GM18511 (cell line): Measurements from ENCODE around the gene NACC1.

Experiments used
- ATAC-seq: cut with Tn5 transposase; IDR thresholded peaks from one replicate; pipeline ENCODE4 v1.9.1; 2021; ENCODE audit warnings: mild to moderate bottlenecking, moderate library complexity; ENCODE audit not compliant: unreplicated experiment

The NACC1 gene

DNA sequence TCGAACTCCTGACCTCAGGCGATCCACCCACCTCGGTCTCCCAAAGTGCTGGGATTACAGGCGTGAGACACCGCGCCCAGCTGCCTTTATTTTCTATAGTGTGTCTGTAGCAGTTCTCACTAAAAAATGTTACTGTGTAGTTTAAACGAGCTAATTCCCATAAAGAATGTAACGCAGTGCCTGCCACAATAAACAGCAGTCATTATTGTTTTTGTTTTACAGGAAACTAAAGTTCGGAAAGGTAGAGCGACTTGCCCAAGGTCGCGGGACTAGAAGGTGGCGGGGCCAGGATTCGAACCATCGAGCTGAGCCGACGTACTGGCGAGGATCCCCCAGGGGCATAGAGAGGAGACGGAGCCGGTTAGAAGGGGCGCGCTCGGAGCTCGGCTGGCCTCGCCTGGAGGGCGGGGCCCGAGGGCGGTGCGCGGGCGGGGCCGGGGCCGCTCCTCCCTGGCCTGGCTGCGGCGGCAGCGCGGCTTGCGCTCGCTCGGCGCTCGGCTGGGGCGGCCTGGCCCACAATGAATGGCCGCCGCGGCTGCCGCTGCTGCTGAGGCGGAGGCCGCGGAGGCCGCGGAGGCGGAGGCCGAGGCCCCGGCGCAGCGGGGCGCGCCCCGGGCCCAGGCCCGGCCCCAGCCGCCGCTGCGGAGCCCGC lies at the start of gene NACC1:
NACC1 (plus strand) TSS at position 493 of the 652 bp plus-strand sequence. CDS start 16,944 bp downstream, outside the sequence.
- peak; percentile 61 for ATAC-seq

DNA sequence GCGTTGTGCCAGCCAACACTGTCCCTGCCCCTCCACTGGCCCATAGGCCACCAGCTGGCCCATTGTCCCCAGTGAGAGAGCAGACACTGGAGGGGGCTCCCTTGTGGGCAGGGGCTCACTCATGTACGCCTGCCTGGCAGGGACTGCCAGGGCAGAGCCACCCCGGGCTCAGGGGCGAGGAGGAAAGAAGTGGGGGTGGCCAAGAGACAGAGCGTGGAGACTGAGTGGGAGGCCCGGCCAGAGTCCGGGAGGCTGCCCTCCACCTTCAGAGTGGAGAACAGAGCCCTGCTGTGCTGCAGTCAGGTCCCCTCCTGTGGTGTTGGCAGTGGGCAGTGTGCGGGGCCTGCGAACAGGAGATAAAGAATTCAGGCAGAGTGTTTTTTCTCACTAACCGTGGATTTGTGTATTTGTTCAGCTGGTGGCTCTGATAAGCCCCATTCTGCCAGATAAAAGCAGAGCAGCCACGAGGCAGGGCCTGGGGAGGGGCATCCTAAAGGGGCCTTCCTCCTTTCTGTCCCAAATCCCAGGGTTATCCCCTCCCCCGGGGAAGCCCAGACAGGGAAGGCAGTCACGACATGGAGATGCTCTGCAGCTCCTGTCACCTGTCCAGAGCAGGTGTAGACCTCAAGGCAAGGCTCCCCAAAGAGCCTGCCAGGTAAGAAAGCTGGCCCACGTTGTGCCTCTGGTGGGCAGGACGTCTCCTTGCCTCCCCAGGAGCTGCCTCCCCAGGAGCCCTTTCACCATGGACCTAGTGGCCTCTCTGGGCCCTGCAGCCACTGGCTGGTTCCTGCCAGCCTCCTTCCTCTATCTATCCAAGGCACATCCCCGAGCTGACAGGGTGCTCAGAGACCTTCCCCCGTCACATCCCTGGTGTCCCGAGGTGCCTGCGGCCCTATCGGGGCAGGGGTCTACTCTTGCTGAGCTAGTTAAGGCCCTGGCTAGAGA lies 48.4 kb upstream of the NACC1 start:
- no peak for ATAC-seq

DNA sequence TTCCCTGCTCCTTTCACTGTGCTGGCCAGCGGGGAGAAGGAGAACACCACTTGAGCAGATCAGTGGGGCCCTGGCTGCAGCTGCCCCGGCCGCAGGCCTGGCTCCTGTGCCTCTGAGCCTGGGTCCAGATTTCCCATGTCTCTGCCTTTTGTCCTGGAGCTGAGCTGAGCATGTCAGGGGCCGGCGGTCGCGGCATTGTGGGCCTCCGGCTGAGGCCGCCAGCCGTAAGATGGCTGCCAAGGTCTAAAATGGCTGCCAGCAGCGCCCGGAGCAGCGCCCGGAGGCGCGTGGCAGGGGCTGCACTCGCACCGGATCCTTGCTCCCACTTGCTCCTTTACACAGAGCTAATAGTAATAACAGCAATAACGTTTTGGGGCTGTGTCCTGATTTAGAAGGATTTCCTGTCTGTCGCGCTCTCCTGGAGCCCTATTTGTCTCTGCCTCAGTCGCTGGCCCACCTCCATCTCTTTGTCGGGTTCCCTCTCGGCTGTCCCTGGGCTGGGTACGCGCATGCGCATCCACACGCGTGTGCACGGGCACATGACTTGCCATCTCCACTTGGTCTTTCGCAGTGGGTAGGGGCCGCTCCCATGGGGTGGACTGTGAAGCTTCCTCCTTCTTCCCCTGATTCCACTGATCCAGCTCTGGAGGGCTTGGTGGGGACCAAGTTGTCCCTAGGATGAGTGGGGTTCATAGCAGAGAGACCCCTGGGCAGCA lies 47.5 kb upstream of the NACC1 start:
- ATAC-seq = no peak

DNA sequence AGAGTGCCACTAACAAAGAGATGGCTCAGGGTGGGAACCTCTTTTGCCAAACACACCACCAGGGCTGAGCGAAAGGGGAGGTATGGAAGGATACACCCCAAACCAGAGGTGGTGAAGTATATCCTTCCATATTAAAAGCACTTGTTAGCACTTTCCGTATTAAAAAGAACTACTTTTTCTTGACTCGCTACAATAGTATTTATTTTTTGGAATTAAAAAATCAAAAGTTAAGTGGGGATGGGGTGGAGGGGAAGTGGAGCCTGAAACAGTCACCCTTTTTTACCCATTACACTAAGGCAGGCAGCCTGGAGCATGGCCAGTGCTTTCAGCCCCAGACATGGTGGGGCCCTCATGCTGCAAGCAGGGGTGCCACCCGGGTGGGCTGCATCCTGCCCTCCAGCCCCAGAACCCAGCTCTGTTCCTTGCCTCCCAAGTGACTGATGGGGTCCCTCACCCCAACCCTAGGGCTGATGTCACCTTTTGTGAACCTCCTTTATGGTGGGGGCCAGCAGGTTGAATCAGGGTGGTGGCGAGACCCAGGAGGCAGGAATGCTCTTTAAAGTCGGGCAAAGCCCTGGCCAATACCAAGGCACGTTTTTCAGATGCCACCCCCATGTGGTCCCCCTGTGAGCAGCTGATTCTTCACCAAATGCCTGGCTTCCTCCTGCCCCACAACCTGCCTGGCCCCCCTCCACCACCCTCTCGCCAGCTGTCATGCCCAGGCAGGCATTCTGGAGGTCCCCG lies 46.4 kb upstream of the NACC1 start:
- ATAC-seq = no peak

DNA sequence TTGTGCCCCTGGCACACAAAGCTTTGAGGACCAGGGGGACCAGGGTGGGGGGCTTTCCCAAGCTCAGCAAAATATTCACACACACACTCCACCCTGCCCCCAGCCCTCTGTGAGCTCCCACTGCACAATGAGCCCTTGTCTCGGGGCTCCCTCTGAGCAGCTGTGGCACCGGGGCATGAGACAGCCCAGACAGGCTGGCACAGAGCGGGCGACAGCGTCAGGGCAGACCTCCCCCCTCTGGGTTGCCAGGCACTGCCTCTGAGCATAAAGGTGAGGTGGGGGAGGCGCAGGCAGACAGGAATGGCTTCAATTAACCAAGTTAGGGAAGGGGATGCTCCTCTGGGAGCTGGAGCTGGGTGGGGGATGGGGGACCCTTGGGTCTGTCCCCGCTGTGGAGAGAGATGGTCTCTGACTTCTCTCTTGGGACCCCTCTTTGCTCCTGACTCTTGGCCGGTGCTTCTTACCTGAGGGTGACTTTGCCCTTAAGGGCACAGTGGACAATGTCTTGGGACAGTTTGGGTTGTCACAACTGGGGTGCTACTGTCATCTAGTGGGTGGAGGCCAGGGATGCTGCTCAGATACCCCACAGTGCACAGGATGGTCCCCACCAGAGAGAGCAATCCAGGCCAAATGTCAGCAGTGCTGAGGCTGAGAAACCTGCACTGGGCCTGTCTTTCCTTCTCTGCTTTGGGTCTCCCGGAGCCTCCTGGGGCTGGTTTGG lies 45.7 kb upstream of the NACC1 start:
- no peak for ATAC-seq

DNA sequence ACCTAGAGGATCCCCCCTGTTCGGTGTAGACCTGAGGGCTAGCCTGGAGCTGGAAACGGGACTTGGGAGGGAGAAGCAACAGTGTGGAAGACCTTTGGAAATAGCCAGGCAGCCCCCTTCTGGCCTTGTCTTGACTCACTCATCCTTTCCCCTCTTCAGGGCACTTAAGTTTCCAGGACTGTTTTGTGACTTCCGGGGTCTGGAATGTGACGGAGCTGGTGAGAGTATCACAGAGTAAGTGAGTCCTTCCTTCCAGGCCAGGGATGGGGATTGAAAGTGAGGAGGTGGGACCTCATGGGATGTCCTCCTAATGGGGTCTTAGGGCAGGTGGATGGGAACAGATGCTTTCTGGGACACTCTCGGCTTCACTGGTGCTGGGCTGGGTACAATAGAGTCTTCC lies 44.8 kb upstream of the NACC1 start:
- ATAC-seq = no peak

DNA sequence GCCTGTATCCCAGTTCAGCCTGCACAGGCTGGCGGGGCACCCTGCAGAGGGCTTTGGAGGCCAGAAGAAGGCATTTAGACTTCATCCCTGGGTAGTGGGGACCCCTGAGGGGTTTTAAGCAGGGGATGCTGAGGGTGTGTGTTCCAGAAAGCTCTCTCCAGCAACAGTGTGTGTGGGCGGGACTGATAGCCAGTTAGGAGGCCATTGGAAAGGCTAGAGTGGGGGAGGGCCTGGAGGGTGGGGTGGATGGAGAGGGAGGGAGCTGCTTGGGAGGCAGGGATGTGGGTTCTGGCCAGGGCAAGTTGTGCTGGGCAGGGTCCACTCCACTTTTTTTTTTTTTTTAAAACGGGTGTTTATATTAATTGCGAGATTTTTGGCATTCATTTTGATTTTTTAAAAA lies 43.7 kb upstream of the NACC1 start:
- ATAC-seq = no peak

DNA sequence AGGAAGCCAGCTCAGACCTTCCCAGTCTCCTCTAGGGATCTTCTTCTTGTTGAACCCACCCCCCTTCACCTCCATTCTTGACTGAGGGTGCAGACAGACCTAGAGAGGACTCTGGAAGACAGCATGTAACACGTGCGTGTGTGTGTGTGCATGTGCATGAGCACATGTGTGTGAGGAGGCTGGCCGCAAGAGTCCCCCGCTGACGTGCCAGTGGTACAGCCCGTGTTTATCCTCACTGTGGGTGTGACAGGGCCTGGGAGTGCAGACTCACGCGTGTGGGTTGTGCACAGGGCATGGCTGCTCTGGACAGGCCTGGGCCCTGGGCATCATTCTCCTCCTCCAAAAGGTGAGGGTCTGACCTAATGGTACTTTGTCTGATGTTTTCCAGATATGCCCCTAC lies 41.7 kb upstream of the NACC1 start:
- ATAC-seq = no peak

DNA sequence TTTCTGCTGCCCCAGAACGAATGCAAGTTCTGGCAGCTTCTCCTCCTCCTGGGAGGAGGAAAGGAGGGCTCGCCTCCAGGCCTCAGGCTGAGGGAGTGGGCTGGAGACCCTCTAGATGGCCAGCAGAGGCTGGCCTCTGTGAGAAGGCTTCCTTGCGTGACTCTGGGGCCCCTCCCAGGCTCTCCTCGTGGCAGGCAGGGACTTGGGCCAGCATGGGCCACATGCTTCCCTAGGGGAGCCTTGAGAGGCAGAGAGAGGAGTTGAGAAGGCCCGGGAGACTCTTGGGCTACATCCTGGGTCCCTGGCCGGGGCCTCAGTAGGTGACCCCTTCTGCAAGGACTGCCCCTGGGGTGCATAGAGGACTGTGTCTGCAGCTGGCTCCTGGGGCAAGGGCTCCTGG lies 41.3 kb upstream of the NACC1 start:
- ATAC-seq = no peak

DNA sequence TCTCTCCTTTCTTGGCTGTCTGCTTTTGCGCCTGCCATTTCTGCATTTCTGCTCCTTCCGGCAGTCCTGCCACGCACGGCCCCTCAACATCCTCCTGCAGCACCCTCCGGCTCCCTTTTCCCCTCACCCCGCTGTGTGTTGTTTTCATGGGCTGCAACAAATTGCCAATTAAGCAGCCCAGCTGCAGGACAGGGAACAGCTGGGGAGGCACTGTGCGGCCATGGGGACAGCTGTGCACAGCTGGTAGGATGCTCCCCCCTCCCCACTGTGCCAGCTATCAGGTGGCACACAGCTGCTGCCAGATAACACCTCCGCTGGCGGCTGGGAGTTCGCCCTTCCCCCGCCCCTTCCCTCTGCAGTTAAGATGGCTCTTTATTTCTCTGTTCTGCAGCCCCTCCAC lies 40.8 kb upstream of the NACC1 start:
- ATAC-seq = no peak

DNA sequence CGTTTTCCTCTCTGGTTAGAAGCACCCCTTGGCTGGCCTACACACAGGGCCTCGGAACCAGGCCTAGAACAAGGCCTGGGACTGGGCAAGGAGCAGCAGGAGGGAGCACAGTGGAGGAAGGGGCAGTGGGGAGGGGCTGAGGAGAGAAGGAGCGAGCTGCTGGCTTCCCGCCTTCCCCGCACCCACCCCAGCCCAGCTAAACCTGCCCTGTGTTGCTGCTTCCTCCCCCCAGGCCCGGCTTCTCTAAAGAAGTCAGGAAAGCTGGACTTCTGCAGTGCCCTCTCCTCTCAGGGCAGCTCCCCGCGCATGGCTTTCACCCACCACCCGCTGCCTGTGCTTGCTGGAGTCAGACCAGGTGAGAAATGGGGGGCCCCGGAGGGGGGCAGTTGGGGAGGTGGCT lies 39.7 kb upstream of the NACC1 start:
- ATAC-seq = no peak

DNA sequence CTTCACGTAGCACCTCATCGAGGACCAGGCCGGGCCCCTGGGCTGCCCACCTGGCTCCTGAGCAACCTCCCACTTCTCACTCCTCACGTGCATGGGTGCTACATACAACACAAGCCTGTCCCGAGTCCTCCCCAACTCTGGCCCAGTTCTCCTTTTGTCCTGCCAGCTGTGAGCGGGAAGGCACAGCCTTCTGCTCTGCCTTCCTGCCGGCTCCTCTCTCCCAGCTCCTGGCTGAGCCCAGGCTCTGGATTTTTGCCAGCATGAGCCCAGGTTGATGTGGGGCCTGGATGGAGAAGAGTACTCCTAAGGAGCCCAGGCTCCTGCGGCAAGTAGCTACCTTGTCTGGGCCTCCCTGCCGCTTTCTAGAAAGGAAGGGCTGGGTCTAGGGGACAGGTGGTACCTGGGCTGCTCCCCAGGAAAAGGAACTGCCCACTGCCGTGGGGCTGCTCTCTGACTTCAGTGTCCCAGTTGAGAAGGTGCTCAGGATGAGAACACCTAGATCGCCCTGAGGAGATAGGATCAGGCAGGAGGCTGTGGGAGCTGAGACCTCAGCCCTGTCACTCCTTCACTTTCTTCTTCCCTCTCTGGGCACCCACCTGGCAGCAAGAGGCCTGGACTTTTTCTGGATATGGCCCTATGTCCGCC lies 39.0 kb upstream of the NACC1 start:
- no peak for ATAC-seq

DNA sequence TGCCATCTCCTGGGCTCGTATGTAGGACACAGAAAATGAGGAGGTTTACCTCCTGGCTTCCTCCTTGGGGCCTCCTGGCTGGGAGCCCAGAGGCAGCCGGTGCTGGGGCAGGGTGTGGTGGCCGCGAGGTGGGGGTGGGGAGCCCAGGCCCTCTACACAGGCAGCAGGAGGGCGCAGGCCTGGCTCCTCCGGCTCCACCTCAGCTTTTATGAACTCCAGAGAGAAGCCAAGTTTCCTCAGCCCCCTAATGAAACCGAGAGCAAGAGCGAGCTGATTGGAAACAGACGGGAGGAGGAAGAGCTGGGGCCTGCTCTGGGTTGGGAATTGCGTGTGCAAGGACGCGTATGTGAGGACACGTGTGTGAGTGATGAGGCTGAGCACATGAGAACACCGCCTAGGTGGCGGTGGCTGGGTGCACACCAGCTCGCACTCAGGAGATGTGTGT lies 38.5 kb upstream of the NACC1 start:
- no peak for ATAC-seq

DNA sequence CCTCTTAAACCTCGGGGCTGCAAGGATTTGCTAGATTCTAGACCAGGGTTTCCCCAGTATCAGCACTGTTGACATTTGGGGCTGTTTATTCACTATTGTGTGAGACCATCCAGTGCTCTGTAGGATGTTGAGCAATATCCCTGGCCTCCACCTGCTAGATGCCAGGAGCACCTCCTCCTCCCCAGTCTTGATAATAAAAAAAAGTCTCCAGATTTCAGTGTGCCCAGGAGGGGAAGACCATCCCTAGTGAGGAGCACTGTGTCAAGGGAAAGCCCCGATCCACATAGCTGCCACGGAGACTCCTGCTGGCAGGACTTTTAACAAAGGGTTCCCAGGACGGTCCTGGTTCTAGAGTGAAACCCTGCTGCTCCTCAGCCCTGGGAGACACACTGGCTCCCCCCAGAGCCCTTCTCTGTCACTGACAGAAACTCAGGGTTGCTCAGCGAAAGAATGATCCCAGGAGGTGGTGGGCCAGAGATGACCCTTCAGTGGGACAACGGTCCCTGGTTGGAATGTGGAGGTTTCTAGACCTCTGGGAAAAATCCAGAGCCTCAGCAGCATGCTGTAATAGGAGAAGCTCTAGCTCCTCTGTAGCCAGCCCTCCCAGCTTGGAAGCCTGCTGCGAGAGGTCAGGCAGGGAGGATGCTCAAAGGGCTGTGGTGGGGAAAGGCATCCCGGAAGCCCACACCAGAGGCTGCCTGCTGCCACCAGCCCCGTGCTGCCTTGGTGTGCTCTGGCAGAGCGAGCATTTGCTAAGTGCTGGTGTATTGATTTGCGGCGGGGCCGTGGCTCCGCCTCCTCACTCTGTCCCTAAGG lies 35.7 kb upstream of the NACC1 start:
- ATAC-seq = no peak

DNA sequence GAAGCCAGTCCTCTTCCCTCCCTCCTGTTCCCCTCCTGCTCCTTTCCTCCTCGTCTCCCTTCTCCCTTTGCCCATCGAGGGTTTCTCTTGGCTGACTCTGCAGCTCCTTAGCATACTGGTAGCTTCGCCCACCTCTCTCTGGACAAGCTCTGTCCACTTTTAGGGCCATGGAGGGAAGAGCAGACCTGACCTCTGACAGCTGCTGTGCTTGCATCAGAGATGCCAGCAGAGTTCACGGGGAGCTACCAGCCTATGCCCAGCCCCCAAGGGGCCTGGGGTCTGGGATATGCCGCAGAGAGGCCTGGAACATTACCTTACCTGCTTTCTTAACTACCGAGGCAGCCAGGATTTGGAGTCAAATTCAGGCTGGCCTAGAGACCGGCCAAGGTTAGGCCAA lies 35.1 kb upstream of the NACC1 start:
- ATAC-seq = no peak

DNA sequence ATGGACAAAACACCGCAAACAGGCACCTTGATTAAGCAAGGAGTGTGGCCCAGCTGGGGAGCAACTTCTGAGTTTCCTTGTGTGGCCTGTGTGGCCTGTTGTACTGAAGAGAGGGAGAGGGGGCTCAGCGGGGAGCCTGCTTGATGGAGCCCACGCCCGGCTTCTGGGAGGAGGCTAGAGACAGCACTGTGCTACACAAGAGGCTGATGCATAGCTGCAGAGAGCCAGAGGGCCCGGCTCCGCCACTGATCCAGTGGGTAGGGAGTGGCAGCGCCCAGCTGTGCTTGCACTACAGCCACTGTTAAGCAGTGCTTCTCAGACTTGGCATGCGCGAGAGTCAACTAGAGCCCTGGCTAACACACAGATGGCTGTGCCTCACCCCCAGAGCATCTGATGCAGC lies 34.4 kb upstream of the NACC1 start:
- ATAC-seq = no peak

DNA sequence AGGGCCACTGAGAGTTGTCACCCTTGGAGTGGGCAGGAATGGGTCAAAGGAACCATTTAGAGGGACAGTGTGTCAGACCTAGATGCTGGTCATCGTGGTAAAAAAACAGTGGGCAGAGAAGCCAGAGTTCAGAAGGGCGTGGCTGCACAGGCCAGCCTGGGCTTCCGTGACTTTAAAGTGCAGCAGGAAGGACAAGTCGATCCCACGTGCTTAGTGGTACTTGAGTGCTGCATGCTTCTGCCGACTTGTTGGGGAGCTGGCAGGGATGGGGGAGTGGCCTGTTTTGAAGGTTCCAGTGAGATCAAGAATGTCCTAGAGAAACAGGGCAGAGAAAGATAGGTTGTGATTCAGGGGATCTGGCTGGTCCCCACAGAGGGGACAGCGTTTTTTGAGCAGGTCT lies 32.4 kb upstream of the NACC1 start:
- ATAC-seq = no peak

DNA sequence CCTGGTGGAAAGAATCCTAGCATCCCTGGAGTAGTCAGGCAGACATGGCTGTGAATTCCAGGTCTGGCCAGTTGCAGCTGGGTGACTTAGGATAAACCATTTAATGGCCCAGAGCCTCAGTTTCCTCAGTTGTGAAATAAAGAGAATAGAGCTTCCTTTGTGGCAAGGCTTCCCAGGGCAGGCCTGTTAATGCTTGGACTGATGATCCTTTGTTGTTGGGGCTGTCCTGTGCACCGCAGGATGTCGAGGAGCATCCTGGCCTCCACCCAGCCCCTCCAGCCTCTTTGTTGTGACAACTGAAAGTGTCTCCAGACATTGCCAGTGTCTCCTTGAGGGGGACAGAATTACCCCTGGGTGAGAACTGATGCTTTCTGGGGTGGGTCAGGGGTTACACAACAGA lies 31.7 kb upstream of the NACC1 start:
- no peak for ATAC-seq

DNA sequence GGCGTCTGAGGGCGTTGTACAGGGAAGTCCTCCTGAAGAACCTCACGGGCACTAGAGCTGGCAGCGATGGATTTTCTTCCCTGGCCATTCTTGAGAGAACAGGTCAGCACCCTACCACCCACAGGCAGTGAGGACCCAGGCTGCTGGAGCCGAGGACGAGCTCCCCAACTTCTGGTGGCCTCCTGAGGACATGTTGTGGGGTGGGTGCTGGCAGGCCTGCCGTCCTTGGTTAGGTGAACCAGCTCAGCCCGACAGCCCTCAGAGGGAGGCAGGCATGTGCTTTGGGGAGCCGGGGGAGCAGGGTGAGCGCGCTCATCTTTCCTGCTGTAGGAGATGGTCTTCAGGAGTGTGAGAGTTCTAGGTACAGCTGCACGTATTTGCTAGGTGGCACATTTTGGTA lies 30.8 kb upstream of the NACC1 start:
- no peak for ATAC-seq
